HG02981 (cell line): Measurements from ENCODE around the gene SQOR.

ENCODE experiments used
- ATAC-seq: cut with Tn5 transposase; IDR thresholded peaks from one replicate; pipeline ENCODE4 v1.9.1; 2021; ENCODE audit warnings: mild to moderate bottlenecking, moderate library complexity; ENCODE audit not compliant: unreplicated experiment

SQOR gene

GRCh38 chr15:45657764-45658545 lies 23.1 kb downstream of the SQOR start:
- ATAC-seq = no peak

GRCh38 chr15:45660231-45660979 lies 25.6 kb downstream of the SQOR start:
- ATAC-seq = no peak

- ATAC-seq = no peak
Observed at GRCh38 chr15:45662375-45662774, 27.5 kb downstream of the SQOR start.

GRCh38 chr15:45664451-45664850 lies 29.6 kb downstream of the SQOR start:
- ATAC-seq = no peak

GRCh38 chr15:45665261-45665660 lies 30.4 kb downstream of the SQOR start:
- ATAC-seq = no peak

GRCh38 chr15:45666119-45666875 lies 31.5 kb downstream of the SQOR start:
- no peak for ATAC-seq

GRCh38 chr15:45667002-45667401 lies 32.2 kb downstream of the SQOR start:
- no peak for ATAC-seq

GRCh38 chr15:45668386-45668785 lies 33.6 kb downstream of the SQOR start:
- no peak for ATAC-seq

- no peak for ATAC-seq
Observed at GRCh38 chr15:45669422-45669821, 34.6 kb downstream of the SQOR start.

GRCh38 chr15:45670091-45670490 lies 35.3 kb downstream of the SQOR start:
- ATAC-seq = no peak

GRCh38 chr15:45670511-45670910 lies 35.7 kb downstream of the SQOR start:
- no peak for ATAC-seq

GRCh38 chr15:45674677-45675076 lies 39.8 kb downstream of the SQOR start:
- no peak for ATAC-seq

- no peak for ATAC-seq
Observed at GRCh38 chr15:45677797-45678196, 43.0 kb downstream of the SQOR start.

- ATAC-seq = no peak
Observed at GRCh38 chr15:45678459-45679178, 43.8 kb downstream of the SQOR start.

GRCh38 chr15:45684533-45684932 lies 49.7 kb downstream of the SQOR start:
- no peak for ATAC-seq

- ATAC-seq = no peak
Observed at GRCh38 chr15:45689616-45690015, 54.8 kb downstream of the SQOR start.

- ATAC-seq = no peak
Observed at GRCh38 chr15:45690581-45691260, 55.9 kb downstream of the SQOR start.

- ATAC-seq = no peak
Observed at GRCh38 chr15:45701108-45701507, 66.3 kb downstream of the SQOR start.

GRCh38 chr15:45702041-45702440 lies 67.2 kb downstream of the SQOR start:
- no peak for ATAC-seq

- ATAC-seq = no peak
Observed at GRCh38 chr15:45703670-45704328, 69.0 kb downstream of the SQOR start.
